Activated CD8-positive, alpha-beta memory T cell treated with anti-CD3 and anti-CD28 coated beads for 4 hours (primary cell): ENCODE measurements around the gene SLC17A3.

Experiments
- DNase-seq, 2 donors: peaks; one replicate each; pipeline ENCODE4 v3.0.0-alpha.2; 2020; ENCODE audit warnings: low read depth in 2 of 2

Gene SLC17A3

GRCh38 chr6:25835442-25836283 lies 38.4 kb downstream of the SLC17A3 start:
- DNase-seq = no peak

GRCh38 chr6:25834950-25835349 lies 39.1 kb downstream of the SLC17A3 start:
- DNase-seq = no peak

GRCh38 chr6:25833136-25833535 lies 40.9 kb downstream of the SLC17A3 start:
- DNase-seq = no peak

- no peak for DNase-seq
Measured at GRCh38 chr6:25832670-25833069, 41.4 kb downstream of the SLC17A3 start.

- no peak for DNase-seq
Measured at GRCh38 chr6:25832307-25832662, 41.8 kb downstream of the SLC17A3 start.

- no peak for DNase-seq
Measured at GRCh38 chr6:25831532-25832306, 42.3 kb downstream of the SLC17A3 start, which contains the start of gene SLC17A1. TSS of gene SLC17A1 (minus strand) at chr6:25832052. CDS start at chr6:25830557, 1,495 bp downstream.

- no peak for DNase-seq
Measured at GRCh38 chr6:25830458-25830857, 43.6 kb downstream of the SLC17A3 start.

GRCh38 chr6:25829375-25829774 lies 44.7 kb downstream of the SLC17A3 start:
- DNase-seq = no peak

- DNase-seq = no peak
Measured at GRCh38 chr6:25821341-25821740, 52.7 kb downstream of the SLC17A3 start.

GRCh38 chr6:25816252-25816651 lies 57.8 kb downstream of the SLC17A3 start:
- DNase-seq = no peak

GRCh38 chr6:25815194-25815593 lies 58.8 kb downstream of the SLC17A3 start:
- no peak for DNase-seq

GRCh38 chr6:25804804-25805203 lies 69.2 kb downstream of the SLC17A3 start:
- no peak for DNase-seq

GRCh38 chr6:25801436-25801835 lies 72.6 kb downstream of the SLC17A3 start:
- no peak for DNase-seq
